GM20431 (cell line): ENCODE results near the gene NUDT14.

ENCODE experiments used
- in situ Hi-C: fragments of 300-500 bp; cut with MseI, MboI; formaldehyde crosslinking; loops from one replicate; pipeline ENCODE4 v1.15.0; 2020; ENCODE audit warnings: low sequenced_read_pairs; ENCODE audit not compliant: unreplicated experiment

Gene NUDT14

GRCh38 chr14:105214324-105214915 lies 33.3 kb upstream of the NUDT14 start:
- in situ Hi-C loops: loop anchor here (25.0 kb wide), 1 partner anchor 123 kb away; no protein-coding TSS in a partner anchor

GRCh38 chr14:105213361-105213760 lies 32.2 kb upstream of the NUDT14 start:
- in situ Hi-C loops: loop anchor here (25.0 kb wide), 1 partner anchor 124 kb away; no protein-coding TSS in a partner anchor

GRCh38 chr14:105212541-105213300 lies 31.6 kb upstream of the NUDT14 start:
- in situ Hi-C loops: loop anchor here (25.0 kb wide), 1 partner anchor 125 kb away; no protein-coding TSS in a partner anchor

GRCh38 chr14:105211758-105212089 lies 30.6 kb upstream of the NUDT14 start:
- in situ Hi-C loops: loop anchor here (25.0 kb wide), 1 partner anchor 126 kb away; no protein-coding TSS in a partner anchor

- in situ Hi-C loops: loop anchor here (25.0 kb wide), 1 partner anchor 126 kb away; no protein-coding TSS in a partner anchor
Measured at GRCh38 chr14:105211086-105211757, 30.1 kb upstream of the NUDT14 start.

- in situ Hi-C loops: loop anchor here (25.0 kb wide), 1 partner anchor 127 kb away; no protein-coding TSS in a partner anchor
Measured at GRCh38 chr14:105210266-105211025, 29.3 kb upstream of the NUDT14 start.

- in situ Hi-C loops: loop anchor here (25.0 kb wide), 1 partner anchor 128 kb away; no protein-coding TSS in a partner anchor
Measured at GRCh38 chr14:105209646-105210045, 28.5 kb upstream of the NUDT14 start.

- in situ Hi-C loops: loop anchor here (25.0 kb wide), 1 partner anchor 128 kb away; no protein-coding TSS in a partner anchor
Measured at GRCh38 chr14:105209091-105209490, 28.0 kb upstream of the NUDT14 start.

GRCh38 chr14:105208738-105209075 lies 27.6 kb upstream of the NUDT14 start:
- in situ Hi-C loops: loop anchor here (25.0 kb wide), 1 partner anchor 129 kb away; no protein-coding TSS in a partner anchor

- in situ Hi-C loops: loop anchor here (25.0 kb wide), 1 partner anchor 129 kb away; no protein-coding TSS in a partner anchor
Measured at GRCh38 chr14:105207996-105208737, 27.1 kb upstream of the NUDT14 start.

- in situ Hi-C loops: loop anchor here (25.0 kb wide), 1 partner anchor 130 kb away; no protein-coding TSS in a partner anchor
Measured at GRCh38 chr14:105207460-105207901, 26.4 kb upstream of the NUDT14 start.

- in situ Hi-C loops: loop anchor here (25.0 kb wide), 1 partner anchor 130 kb away; no protein-coding TSS in a partner anchor
Measured at GRCh38 chr14:105206873-105207272, 25.8 kb upstream of the NUDT14 start.

GRCh38 chr14:105205673-105206208 lies 24.6 kb upstream of the NUDT14 start:
- in situ Hi-C loops: loop anchor here (25.0 kb wide), 1 partner anchor 132 kb away; no protein-coding TSS in a partner anchor

GRCh38 chr14:105204931-105205672 lies 24.0 kb upstream of the NUDT14 start:
- in situ Hi-C loops: loop anchor here (25.0 kb wide), 1 partner anchor 132 kb away; no protein-coding TSS in a partner anchor

GRCh38 chr14:105204206-105204930 lies 23.3 kb upstream of the NUDT14 start:
- in situ Hi-C loops: loop anchor here (25.0 kb wide), 1 partner anchor 133 kb away; no protein-coding TSS in a partner anchor

- in situ Hi-C loops: loop anchor here (25.0 kb wide), 1 partner anchor 134 kb away; no protein-coding TSS in a partner anchor
Measured at GRCh38 chr14:105203701-105204100, 22.6 kb upstream of the NUDT14 start.

- in situ Hi-C loops: loop anchor here (25.0 kb wide), 1 partner anchor 134 kb away; no protein-coding TSS in a partner anchor
Measured at GRCh38 chr14:105203057-105203531, 22.0 kb upstream of the NUDT14 start.
